Cardiac fibroblast (primary cell): ENCODE results near the gene CLGN.

Experiments
- DNase-seq, 2 donors: peaks; one replicate each; pipeline versions ENCODE4 v3.0.0 to v3.0.0-alpha.2; 2010; ENCODE audit warnings: low read depth in 2 of 2
- H3K4me3 ChIP-seq, 2 donors: replicated peaks in 1 of 2; 1 replicate in 1 of 2; 2 replicates in 1 of 2; pipeline ENCODE4 v1.5.1; 2011; ENCODE audit warnings: low read depth in 2 of 2, low read length in 2 of 2, mild to moderate bottlenecking in 2 of 2, moderate library complexity in 1 of 2
- TF ChIP-seq, protein P1 (sequence below): IDR thresholded peaks from one replicate; pipeline ENCODE4 v1.5.1; 2011; ENCODE audit warnings: low read depth, mild to moderate bottlenecking, low read length, inconsistent platforms

Gene CLGN

GRCh38 chr4:140363558-140363957 lies 63.9 kb downstream of the CLGN start:
- TF ChIP-seq, protein P1, sequence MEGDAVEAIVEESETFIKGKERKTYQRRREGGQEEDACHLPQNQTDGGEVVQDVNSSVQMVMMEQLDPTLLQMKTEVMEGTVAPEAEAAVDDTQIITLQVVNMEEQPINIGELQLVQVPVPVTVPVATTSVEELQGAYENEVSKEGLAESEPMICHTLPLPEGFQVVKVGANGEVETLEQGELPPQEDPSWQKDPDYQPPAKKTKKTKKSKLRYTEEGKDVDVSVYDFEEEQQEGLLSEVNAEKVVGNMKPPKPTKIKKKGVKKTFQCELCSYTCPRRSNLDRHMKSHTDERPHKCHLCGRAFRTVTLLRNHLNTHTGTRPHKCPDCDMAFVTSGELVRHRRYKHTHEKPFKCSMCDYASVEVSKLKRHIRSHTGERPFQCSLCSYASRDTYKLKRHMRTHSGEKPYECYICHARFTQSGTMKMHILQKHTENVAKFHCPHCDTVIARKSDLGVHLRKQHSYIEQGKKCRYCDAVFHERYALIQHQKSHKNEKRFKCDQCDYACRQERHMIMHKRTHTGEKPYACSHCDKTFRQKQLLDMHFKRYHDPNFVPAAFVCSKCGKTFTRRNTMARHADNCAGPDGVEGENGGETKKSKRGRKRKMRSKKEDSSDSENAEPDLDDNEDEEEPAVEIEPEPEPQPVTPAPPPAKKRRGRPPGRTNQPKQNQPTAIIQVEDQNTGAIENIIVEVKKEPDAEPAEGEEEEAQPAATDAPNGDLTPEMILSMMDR, result no peak
- no peak overlapping the region for H3K4me3 ChIP-seq
- no peak for DNase-seq

DNA sequence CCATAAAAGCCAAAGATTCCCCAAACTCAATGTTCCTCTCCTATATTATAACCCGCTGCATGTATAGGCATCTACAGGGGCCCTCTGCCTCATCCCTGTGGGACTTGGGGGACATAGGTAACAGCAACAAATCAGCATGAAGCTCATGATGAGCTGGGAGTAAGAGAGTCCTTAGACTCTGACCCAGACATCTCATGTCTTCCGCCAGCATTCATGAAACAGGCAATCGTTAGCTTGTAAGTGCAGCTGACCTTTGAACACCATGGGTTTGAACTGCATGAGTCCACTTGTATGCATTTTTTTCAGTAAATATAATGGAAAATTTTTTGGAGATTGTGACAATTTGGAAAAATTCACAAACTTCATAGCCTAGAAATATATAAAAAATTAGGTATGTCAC lies 64.4 kb downstream of the CLGN start:
- no peak for DNase-seq
- H3K4me3 ChIP-seq, result no peak overlapping the region
- TF ChIP-seq, protein P1, result no peak

DNA sequence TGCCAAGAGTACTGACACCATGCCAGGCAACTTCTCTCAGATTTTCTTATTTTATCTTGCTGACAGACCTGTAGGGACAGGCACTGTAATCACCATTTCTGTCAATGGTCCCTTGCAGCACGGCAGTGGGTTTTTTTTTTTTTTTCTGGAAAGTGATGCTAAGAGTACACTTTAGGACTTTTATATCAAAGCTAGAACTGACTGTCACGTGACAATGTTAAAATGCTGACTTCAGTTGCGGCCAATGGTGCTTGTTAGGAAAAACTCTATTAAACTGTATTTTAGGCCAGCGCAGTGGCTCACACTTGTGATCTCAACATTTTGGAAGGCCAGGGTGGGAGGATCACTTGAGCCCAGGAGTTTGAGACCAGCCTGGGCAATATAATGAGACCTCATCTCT lies 66.3 kb downstream of the CLGN start:
- DNase-seq, result no peak
- TF ChIP-seq, protein P1, result no peak
- H3K4me3 ChIP-seq, result no peak overlapping the region

GRCh38 chr4:140359562-140360427 lies 67.7 kb downstream of the CLGN start:
- H3K4me3 ChIP-seq, result no peak overlapping the region
- peak; percentile 84 to 90 for DNase-seq
- TF ChIP-seq, protein P1, result peak; percentile 84

DNA sequence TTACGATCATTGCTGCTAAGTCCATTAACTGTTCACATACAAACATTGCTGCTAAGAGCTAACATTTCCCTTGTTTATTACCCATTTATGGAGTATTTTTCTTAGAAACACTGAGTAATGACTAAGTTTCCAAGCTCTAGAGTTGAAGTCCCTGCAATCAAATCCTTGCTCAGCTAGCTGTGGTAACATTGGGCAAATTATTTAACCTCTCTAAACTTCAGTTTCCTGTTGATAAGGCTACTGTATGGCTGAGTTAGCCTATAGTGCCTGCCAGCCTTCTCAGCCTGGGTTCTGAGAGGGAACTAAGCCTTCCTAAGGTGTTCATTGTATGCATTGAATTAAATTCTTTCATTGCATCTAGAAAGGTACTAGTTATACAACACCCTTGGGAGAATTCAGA lies 69.2 kb downstream of the CLGN start:
- TF ChIP-seq, protein P1, result no peak
- no peak overlapping the region for H3K4me3 ChIP-seq
- DNase-seq, result no peak

GRCh38 chr4:140357868-140358267 lies 69.6 kb downstream of the CLGN start:
- no peak overlapping the region for H3K4me3 ChIP-seq
- TF ChIP-seq, protein P1, result no peak
- DNase-seq, result no peak
